ENCODE data around the gene NBAS.

NBAS gene

GRCh38 chr2:15560988-15561573 is at the start of gene NBAS:
Gene NBAS (minus strand): TSS chr2:15561334. CDS start chr2:15561304, 30 bp downstream.
- peak; percentile 59 for DNase-seq

DNA sequence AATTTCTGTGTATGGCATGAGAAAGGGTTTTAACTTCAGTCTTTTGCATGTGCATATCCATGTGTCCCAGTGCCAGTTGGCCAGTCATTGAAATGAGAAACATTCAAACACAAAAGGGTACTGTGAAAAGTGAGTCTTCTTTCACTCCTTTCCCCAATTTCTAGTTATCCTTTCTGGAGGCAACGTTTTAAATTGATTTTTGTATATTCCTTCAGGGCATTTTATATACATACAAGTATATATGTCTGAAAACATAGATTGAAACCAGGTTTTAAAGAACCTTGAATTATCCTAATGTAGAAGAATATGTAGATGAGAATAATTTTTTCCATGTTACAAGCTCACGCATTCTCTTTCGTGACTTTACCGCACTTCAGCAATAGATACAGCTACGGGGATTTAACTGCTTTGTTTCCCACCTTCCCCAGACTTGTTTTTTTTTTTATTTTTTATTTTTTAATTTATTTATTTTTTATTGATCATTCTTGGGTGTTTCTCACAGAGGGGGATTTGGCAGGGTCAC is 49.4 kb upstream of the NBAS start:
- DNase-seq = no peak

- no peak for DNase-seq
These were observed 48.4 kb upstream of the NBAS start for GRCh38 chr2:15609341-15610042.

DNA sequence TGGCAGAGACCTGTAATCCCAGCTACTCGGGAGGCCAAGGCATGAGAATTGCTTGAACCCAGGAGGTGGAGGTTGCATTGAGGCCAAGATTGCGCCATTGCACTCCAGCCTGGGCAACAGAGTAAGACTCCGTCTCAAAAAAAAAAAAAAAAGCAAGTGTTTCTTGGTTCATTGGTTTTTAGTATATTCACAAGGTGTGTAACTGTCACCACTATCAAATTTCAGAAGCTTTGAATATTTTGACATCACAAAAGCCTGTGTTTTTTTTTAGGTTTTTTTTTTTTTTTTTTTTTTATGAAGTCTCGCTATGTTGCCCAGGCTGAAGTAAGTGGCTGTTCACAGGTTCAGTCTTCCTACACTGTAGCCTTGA is 47.2 kb upstream of the NBAS start:
- no peak for DNase-seq

DNA sequence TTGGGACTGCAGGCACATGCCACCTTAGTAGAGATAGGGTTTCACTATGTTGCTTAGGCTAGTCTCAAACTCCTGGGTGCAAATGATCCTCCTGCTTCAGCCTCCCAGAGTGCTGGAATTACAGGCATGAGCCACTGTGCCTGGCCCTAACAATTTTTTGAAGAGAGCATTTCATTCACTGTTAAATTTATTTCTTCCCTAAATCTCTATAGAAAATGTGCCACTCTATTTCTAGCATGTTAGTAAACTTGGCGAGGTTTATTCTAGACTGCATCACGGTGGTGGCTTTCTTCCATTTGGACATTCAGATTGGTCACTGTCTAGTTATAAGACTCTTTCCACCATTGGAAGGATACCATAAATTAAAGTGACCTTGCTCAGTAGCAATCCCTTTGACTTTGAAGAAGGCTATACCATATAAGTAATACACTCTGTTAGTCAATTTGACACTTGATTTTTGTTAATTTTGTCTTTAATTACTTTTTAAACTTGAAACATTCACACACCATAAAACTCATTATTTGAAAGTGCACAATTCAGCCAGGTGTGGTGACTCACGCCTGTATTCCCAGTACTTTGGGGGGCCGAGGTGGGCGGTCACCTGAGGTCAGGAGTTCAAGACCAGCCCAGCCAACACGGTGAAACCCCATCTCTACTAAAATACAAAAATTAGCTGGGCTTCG is 46.7 kb upstream of the NBAS start:
- DNase-seq = no peak

GRCh38 chr2:15606481-15607441 is 45.6 kb upstream of the NBAS start:
- no peak for DNase-seq

GRCh38 chr2:15605721-15606120 is 44.6 kb upstream of the NBAS start:
- DNase-seq = no peak

DNA sequence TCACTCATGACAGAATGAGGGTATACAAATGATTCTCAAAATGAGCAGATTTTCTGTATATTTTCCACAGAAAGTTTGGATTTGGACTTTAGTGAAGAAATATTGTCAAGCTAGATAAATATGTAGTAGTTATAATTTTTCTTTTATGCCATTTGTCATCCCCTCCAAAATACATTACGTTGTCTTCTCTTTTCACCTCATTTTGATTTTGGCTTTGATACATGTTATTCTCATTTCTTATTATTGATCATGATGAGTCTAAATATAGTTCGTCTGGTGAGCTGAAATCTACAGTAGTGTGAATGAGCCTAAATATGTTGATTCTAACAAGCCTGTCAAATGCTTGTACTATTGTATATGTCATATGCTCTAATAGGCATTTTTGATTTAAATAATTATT is 42.8 kb upstream of the NBAS start:
- no peak for DNase-seq

- DNase-seq = no peak
These were observed 42.1 kb upstream of the NBAS start for GRCh38 chr2:15603044-15603765.

- no peak for DNase-seq
These were observed 41.3 kb upstream of the NBAS start for GRCh38 chr2:15602393-15602792.

GRCh38 chr2:15601681-15602080 is 40.5 kb upstream of the NBAS start:
- DNase-seq = no peak

DNA sequence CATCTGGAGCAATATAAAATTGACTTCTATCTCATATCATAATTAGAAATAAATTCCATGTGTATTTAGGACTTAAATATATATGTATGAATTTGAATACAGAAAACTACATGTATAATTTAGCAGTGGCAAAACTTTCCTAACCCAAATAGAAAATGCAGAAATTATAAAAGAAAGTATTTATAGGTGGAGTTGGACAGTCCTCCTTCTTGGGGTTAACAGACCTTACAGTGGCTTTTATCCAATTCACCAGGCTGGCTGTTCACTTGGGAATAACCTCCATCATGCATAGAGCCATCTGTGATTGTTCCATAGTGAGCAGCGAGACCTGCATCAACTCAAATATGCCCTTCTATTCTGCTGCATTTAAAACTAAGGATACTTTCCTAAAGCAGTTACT is 38.9 kb upstream of the NBAS start:
- DNase-seq = no peak

DNA sequence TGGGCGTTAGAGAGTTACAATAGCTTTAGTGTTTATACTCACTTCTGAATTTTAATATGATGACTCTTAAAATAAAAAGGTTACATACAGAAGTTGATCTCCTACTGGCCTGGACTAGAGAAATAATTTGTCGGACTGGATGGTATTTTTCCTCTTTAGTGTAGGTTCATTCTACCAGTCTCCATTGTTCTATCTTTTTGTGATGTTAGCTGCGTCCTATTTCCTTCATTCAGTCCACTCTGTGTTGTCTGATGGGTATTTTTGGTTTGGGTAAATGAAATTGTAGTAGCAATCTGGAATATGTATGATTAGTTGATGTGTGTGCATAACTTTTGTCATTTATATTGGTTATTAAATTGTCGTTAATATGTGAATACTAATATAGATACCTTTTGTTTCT is 35.8 kb upstream of the NBAS start:
- no peak for DNase-seq

GRCh38 chr2:15596350-15596749 is 35.2 kb upstream of the NBAS start:
- no peak for DNase-seq

- no peak for DNase-seq
These were observed 34.8 kb upstream of the NBAS start for GRCh38 chr2:15595936-15596335.

GRCh38 chr2:15595342-15595905 is 34.3 kb upstream of the NBAS start:
- no peak for DNase-seq

GRCh38 chr2:15594291-15595256 is 33.4 kb upstream of the NBAS start:
- DNase-seq = no peak

GRCh38 chr2:15593327-15593705 is 32.2 kb upstream of the NBAS start:
- no peak for DNase-seq

DNA sequence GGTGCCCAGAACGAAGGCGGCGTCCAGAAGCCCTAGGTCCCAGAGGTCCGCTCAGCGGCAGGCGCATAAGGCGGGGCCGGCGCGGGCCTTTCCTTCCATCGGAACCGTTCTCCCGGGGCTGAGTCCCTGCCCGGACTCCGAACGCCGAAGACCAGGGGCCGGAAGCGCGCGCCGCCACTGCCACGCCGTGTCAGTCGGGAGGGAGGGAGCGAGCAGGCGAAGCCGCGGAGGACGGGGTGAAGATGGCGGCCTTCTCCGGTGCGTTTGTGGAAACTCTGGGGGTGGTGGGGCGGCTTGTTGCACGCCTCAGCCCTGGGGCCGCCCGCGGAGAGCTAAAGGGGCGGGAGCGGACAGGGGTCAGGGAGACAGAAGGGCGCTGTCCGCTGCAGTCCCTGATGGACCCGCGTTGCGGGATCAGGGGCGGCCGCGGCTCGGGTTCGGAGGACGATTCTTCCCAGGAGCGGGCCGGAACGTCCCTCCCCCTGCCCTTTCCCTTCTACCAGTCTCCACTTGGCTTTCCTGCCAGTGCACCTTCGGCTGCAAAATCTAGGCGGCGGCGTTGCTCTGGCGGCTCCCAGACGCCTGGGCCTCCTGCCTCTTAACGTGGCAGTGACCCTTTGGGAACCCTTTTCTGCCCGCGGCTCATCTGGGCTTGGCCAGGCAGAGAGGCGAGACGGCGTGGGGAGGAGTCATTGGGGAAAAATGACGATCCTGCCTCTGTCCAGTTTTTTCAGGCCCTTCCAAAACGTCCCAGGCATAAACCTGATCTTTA is 30.7 kb upstream of the NBAS start, which contains the start of gene DDX1:
DDX1 (plus strand) TSS at position 177 of the 772 bp plus-strand sequence; CDS start at position 243, 66 bp downstream.
- peak; percentile 81 for DNase-seq

DNA sequence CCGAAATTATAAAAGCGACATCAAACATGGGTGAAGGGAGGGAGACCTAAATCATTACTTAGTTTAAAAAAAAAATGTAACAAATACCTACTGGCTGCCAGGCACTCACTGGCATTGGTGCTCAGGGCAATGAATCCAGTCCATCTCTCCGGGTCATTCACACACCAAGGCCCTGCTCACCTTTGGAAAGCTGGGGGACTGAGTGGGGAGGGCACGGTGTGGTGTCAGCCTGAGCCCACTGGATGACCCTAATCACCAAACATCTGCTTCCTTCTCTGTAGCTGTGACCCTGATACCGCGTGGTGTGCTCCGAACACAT is 30.2 kb upstream of the NBAS start:
- no peak for DNase-seq

Data from GDM1 (cell line).